GM19240 (cell line): ENCODE measurements around the gene TEKT3.

ENCODE experiments used
- DNase-seq: peaks from one replicate; pipeline ENCODE4 v3.0.0; 2011; ENCODE audit warnings: low spot score; ENCODE audit not compliant: insufficient read length

The TEKT3 gene

GRCh38 chr17:15266325-15267125 is 74.9 kb downstream of the TEKT3 start:
- no peak for DNase-seq

GRCh38 chr17:15265131-15265530 is 76.3 kb downstream of the TEKT3 start, which contains the start of gene PMP22:
Gene PMP22, minus strand, starts transcription at chr17:15265326. Its CDS starts 4,599 bp downstream, at chr17:15260727.
- DNase-seq: no peak

DNA sequence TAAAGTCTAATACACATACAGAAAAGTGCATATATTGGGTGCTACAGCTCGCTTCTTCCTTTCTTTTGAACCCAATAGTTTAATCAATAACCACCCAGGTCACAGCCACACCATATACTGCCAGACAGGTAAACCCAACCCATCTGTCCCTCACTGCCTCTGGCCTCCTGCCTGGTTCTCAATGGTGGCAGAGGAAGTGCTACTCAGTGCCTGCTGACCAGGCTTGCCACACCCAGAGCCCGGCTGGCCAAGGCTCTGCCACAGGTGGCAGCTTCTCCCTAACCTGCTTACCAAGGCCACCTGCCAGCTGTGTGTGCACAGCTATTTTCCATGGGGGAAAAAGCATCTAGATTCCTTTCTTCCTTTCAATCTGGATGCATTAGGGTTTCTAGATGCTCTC is 76.9 kb downstream of the TEKT3 start:
- no peak for DNase-seq

- DNase-seq: no peak
Observed at GRCh38 chr17:15263680-15264079, 77.7 kb downstream of the TEKT3 start.

DNA sequence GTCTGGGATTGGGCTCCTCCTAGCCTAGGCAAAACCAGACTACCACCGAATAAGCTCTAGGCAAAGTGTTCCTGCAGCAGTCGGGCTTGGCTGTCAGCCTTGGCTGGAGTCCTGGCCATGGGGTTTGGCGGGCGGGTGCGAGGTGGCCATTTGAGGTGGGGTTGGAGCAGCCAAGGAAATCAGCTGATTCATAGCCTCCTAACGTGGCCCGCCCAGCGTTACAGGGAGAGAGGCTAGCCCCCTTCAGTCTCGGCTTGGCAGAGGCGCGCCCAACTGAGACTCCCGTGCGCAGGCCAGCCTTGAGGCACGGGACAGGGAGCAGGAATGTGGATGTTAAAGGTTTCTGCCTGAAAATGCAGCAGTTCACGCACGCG is 78.2 kb downstream of the TEKT3 start:
- DNase-seq: no peak

DNA sequence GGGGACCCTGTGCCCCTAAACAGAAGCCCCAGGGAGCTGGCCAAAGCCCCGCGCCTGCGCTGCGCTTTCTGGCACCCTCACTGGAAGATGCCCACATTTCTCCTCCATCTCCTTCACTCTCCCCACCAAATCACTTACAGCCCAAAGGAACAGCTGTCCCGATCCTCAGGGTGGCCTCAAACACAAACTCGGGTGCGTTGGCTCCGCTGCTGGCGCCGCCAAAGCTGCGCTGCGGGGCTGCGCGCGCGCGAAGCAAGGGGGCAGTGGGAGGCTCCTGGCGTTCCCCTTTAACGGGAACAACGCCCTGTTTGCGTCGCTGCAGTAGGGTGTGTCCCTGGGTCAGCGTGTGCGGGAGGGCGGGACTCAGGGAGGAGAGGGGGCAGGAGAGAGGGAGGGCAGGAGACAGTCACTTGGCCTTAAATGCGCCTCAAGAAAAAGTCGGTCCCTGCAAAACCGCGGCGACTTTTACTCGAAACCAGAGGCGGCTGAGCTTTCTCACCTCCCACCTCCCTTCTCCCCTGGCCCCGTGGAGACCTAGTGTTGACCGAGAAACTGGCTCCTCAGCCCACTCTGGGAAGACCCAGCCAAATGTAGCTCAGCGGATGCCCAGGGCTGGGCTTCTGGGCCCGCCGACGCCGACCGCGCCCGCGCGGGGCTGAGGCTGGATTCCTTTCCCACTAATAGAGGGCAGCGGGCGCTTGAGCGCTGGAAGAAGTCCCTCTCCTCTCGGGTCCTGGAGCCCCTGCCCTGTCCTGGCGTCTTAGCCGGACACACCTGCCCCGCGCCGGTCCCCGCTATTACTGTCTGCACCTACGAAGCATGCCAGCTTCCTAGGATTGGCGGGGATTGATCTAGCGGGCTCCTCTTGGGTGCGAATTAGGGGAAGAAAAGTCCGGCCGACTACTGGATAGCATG is 78.8 kb downstream of the TEKT3 start:
- DNase-seq: no peak

DNA sequence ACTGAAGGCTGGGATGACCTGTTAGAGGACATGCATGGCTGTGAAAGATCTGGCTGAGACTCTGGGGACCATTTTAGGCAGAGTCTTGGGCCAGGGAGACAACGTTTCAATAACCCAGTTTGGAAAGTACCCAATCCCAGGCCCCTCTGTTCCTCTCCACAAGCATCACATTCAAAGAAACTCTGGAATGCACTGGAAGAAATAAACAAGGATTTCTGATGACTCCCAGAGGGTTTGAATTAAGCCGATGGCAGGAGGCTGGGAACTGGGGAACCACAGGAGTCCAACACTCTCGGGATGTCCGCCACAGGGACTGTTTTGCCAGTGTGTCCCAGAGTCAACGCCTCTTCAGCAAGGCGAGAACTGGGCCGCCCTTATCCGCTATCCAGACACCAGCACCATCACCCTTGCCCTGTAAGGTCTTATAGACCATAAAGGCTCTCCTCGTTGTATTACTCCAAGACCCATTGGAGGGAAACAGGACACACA is 79.6 kb downstream of the TEKT3 start:
- no peak for DNase-seq

GRCh38 chr17:15261258-15261801 is 80.1 kb downstream of the TEKT3 start:
- DNase-seq: no peak

DNA sequence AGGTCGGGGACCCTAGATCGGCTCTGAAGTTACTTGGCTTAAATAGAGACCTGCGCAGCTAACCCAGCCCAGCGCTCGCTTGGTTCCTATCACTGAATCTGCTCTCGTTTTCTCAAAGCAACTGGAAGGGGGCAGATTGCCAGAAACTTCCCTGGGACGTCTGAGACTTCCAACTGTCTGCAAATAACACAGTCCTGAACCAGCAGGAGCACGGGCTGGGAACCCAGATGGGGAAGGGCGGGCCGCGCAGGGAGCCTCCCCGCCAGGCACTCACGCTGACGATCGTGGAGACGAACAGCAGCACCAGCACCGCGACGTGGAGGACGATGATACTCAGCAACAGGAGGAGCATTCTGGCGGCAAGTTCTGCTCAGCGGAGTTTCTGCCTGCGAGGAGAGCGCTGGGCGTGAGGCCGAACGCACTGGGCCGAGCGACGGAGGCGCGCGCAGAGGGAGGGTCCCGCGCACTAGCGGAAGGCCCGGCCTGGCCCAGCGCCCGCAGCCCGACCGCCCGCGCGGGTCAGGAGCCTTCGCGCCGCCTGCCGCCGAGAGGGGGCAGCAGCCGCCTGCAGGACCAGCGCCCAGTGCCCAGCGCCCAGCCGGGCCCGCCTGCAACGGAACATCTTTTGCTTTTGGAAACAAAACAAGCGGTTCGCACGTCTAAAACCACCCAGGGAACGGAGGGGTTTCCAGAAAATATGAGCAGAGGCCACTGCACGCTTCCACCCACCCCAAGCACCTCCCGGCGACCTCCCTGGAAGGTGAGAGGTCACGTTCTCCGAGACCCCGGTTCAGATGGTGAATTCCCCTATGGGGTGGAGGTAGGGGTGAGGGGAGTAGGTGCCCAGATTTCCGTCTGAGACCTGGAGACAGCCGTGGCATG is 80.8 kb downstream of the TEKT3 start:
- no peak for DNase-seq

- DNase-seq: no peak
Observed at GRCh38 chr17:15257796-15258512, 83.4 kb downstream of the TEKT3 start.

GRCh38 chr17:15257258-15257788 is 84.1 kb downstream of the TEKT3 start:
- peak; percentile 71 for DNase-seq

GRCh38 chr17:15256689-15257088 is 84.7 kb downstream of the TEKT3 start:
- no peak for DNase-seq

DNA sequence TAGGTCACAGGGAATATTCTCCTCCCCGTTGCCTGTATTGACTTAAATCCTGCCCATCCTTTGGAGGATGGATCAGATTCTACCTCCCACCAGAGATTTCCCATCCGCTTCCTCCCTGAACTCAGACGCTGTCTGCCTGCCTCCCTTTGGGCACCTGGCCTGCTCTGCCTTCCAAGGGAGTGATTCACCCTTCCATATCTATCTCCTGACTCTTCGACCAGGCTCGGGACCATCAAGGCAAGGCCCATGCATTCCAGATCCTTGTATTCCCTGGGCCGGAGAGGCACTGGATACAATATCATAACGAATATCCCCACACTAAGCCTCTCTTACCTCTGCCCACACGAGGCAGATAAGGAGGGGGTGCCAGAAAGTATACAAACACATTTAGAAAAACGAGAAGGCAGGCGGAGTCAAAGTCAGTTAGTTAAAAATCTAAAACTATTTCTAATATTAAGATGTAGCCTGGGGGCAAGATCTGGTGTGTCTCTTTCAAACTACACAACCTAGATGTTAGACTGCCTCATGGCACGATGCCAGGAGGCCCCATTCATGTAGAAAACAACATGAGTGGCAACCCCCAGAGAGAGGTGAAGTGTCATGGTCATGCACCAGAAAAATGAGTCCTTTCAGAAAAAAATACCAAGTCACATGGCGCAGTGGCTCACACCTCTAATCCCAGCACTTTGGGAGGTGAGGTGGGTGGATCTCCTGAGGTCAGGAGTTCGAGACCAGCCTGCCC is 85.5 kb downstream of the TEKT3 start:
- DNase-seq: no peak
